Right atrium auricular region (tissue), 2 donors: ENCODE data around the gene LGSN. TPM values are rescaled to one million over a fixed set of nuclear protein-coding genes. Genes with fewer than 3 reads are reported as not detected.
"Not testable (repeated sequence)": the region's sequence is repeated elsewhere in the genome, so short reads cannot be mapped to it uniquely, and the experiment has no call there.

Experiments
- DNase-seq: peaks from one replicate; pipeline ENCODE4 v3.0.0-alpha.2; 2019; ENCODE audit warnings: low spot score
- H3K27ac ChIP-seq, 2 donors: fragments of 200-600 bp; sonication (generic); 1 replicate in 1 of 2; 2 replicates in 1 of 2; pipeline ENCODE4 v1.5.1; 2016 to 2019
- H3K27me3 ChIP-seq, 2 donors: fragments of 200-600 bp; sonication (generic); one replicate each; pipeline versions ENCODE4 v1.5.1 to v1.6.0; 2017 to 2019
- H3K36me3 ChIP-seq: fragments of 200-600 bp; sonication (generic); one replicate; pipeline ENCODE4 v1.5.1; 2016
- H3K4me1 ChIP-seq, 2 donors: fragments of 200-600 bp; sonication (generic); one replicate each; pipeline versions ENCODE4 v1.5.1 to v1.6.0; 2017 to 2019
- H3K4me3 ChIP-seq, 2 donors: fragments of 200-600 bp; sonication (generic); 1 replicate in 1 of 2; 2 replicates in 1 of 2; pipeline ENCODE4 v1.5.1; 2017 to 2019; ENCODE audit warnings: mild to moderate bottlenecking in 1 of 2, moderate library complexity in 1 of 2
- H3K9me3 ChIP-seq, 2 donors: fragments of 200-600 bp; sonication (generic); one replicate each; pipeline ENCODE4 v1.5.1; 2019
- total RNA-seq, 2 donors: library from RNA; depleted of rRNA; stranded (reverse); fragments of >200 nt; gene quantifications; one replicate each; pipeline ENCODE4 v1.1.0, GENCODE V29; 2016
- TF ChIP-seq, protein P1 (sequence below), 2 donors: fragments of 200-600 bp; sonication (generic); IDR thresholded peaks; one replicate each; pipeline ENCODE4 v1.5.1; 2019; ENCODE audit warnings: antibody characterized with exemption in 2 of 2

Gene LGSN
- total RNA-seq, 2 donors from 2014 or later, result not detected

DNA sequence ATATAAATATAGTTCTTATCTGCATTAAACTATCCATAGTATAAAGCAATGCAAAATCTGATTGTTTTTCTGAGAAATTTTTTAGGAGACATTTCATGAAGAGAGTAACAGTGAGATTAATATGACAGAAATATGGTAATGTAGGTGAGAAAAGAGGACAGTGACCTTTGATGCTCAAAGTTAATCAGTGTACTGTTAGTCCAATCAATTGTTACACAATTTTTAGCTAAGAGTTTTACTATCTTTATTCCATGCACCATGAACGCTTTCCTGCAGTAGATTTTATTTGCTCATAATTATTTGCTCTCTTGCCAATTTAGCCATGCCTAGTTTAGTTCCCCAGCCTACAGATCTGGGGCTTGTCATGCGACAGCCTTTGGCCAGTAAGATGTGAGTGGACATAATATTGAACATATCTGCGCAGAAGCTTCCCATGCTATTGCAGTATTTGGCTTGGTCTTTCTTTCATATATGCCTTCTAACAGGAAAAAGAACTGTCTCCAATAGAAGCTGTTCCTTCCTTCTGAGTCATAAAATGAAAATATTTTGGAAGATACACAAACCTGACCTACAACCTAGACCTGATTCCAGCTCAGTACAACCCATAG is 69.8 kb downstream of the LGSN start:
- Histone ChIP-seq H3K4me3 (no peak overlapping the region), H3K36me3 (no peaks in the 10 kb centered on the region), H3K4me1 (no peaks in the 10 kb centered on the region), H3K27me3 (no peaks in the 10 kb centered on the region), H3K27ac (no peak overlapping the region), H3K9me3 (no peaks in the 10 kb centered on the region)
- no peak for DNase-seq
- TF ChIP-seq, protein P1, sequence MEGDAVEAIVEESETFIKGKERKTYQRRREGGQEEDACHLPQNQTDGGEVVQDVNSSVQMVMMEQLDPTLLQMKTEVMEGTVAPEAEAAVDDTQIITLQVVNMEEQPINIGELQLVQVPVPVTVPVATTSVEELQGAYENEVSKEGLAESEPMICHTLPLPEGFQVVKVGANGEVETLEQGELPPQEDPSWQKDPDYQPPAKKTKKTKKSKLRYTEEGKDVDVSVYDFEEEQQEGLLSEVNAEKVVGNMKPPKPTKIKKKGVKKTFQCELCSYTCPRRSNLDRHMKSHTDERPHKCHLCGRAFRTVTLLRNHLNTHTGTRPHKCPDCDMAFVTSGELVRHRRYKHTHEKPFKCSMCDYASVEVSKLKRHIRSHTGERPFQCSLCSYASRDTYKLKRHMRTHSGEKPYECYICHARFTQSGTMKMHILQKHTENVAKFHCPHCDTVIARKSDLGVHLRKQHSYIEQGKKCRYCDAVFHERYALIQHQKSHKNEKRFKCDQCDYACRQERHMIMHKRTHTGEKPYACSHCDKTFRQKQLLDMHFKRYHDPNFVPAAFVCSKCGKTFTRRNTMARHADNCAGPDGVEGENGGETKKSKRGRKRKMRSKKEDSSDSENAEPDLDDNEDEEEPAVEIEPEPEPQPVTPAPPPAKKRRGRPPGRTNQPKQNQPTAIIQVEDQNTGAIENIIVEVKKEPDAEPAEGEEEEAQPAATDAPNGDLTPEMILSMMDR (IDR thresholded peaks at IDR 0.05), result no peak

GRCh38 chr6:63246581-63246980 is 73.2 kb downstream of the LGSN start:
- no peaks in the 10 kb centered on the region for H3K36me3 ChIP-seq
- no peaks in the 10 kb centered on the region for H3K4me1 ChIP-seq
- TF ChIP-seq, protein P1 (IDR thresholded peaks at IDR 0.05), result no peak
- H3K27ac ChIP-seq, result no peak overlapping the region
- H3K9me3 ChIP-seq, result no peaks in the 10 kb centered on the region
- no peak overlapping the region for H3K4me3 ChIP-seq
- DNase-seq, result no peak
- H3K27me3 ChIP-seq, result no peaks in the 10 kb centered on the region

GRCh38 chr6:63245909-63246308 is 73.9 kb downstream of the LGSN start:
- Histone ChIP-seq H3K9me3 (no peaks in the 10 kb centered on the region), H3K4me1 (no peaks in the 10 kb centered on the region), H3K4me3 (no peak overlapping the region), H3K27me3 (no peaks in the 10 kb centered on the region), H3K36me3 (no peaks in the 10 kb centered on the region), H3K27ac (no peak overlapping the region)
- TF ChIP-seq, protein P1 (IDR thresholded peaks at IDR 0.05), result no peak
- DNase-seq, result no peak

GRCh38 chr6:63245420-63245819 is 74.4 kb downstream of the LGSN start:
- Histone ChIP-seq H3K4me1 (no peaks in the 10 kb centered on the region), H3K27me3 (no peaks in the 10 kb centered on the region), H3K36me3 (no peaks in the 10 kb centered on the region), H3K9me3 (no peaks in the 10 kb centered on the region), H3K27ac (no peak overlapping the region), H3K4me3 (no peak overlapping the region)
- DNase-seq, result no peak
- TF ChIP-seq, protein P1 (IDR thresholded peaks at IDR 0.05), result no peak

DNA sequence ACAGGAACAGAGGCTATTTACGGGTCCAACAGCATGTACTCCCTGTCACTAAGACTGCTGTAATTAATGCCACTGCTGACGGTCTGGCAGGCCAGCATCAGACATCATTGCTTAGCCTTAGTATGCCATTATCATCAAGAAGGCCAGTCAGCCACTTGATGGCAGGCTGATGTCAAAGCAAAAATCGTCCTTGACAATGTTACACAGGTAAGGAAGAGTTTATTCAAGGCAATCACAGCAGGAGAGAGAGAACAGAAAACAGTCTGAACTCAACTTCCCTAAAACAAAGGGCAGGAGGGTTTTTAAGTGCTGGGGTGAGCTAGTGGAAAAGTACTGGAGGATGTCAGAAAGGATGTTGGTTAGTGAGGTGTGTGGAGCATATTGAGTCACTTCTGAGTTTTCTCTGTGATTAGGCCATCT is 83.4 kb downstream of the LGSN start:
- Histone ChIP-seq H3K27ac (no peak overlapping the region), H3K9me3 (no peaks in the 10 kb centered on the region), H3K4me1 (no peaks in the 10 kb centered on the region), H3K36me3 (no peaks in the 10 kb centered on the region), H3K4me3 (no peak overlapping the region), H3K27me3 (no peaks in the 10 kb centered on the region)
- DNase-seq, result no peak
- TF ChIP-seq, protein P1 (IDR thresholded peaks at IDR 0.05), result no peak

- H3K27me3 ChIP-seq, H3K4me1 ChIP-seq, H3K27ac ChIP-seq, DNase-seq, H3K4me3 ChIP-seq, H3K9me3 ChIP-seq, H3K36me3 ChIP-seq: not testable (repeated sequence)
Observed at GRCh38 chr6:63230511-63230910, 89.3 kb downstream of the LGSN start.

- not testable (repeated sequence) for H3K36me3 ChIP-seq, H3K9me3 ChIP-seq, H3K27ac ChIP-seq, H3K4me3 ChIP-seq, H3K27me3 ChIP-seq, DNase-seq, H3K4me1 ChIP-seq
Observed at GRCh38 chr6:63230027-63230426, 89.8 kb downstream of the LGSN start.

GRCh38 chr6:63227928-63228894 is 91.6 kb downstream of the LGSN start:
- not testable (repeated sequence) for H3K27ac ChIP-seq, DNase-seq, H3K4me1 ChIP-seq, H3K27me3 ChIP-seq, H3K9me3 ChIP-seq, H3K36me3 ChIP-seq, H3K4me3 ChIP-seq

DNA sequence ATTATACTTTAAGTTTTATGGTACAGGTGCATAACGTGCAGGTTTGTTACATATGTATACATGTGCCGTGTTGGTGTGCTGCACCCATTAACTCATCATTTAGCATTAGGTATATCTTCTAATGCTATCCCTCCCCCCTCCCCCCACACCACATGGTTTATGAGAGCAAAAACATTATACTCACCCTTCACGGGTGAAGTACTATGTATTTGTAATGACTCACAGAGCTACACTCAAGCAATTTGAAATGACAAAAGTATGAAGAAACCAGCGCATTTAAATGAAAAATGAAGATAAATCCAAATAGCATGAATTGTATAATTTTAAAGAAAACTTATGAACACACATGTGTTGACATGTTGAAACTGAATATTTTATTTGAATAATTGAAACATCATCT is 93.8 kb downstream of the LGSN start:
- H3K36me3 ChIP-seq, H3K4me3 ChIP-seq, H3K27me3 ChIP-seq, DNase-seq, H3K27ac ChIP-seq, H3K4me1 ChIP-seq, H3K9me3 ChIP-seq: not testable (repeated sequence)
